BLaER1 (cell line): ENCODE results near the gene LRRC3C.

ENCODE experiments used
- H3K27ac ChIP-seq: shearing (Covaris generic); formaldehyde crosslinking; 2 replicates; pipeline ENCODE4 v1.8.1; 2022
- H3K27me3 ChIP-seq: shearing (Covaris generic); formaldehyde crosslinking; 2 replicates; pipeline ENCODE4 v1.8.1; 2022
- H3K36me3 ChIP-seq: shearing (Covaris generic); formaldehyde crosslinking; 2 replicates; pipeline ENCODE4 v1.8.1; 2022
- H3K4me1 ChIP-seq: shearing (Covaris generic); formaldehyde crosslinking; 2 replicates; pipeline ENCODE4 v1.8.1; 2022
- H3K4me2 ChIP-seq: shearing (Covaris generic); formaldehyde crosslinking; 2 replicates; pipeline ENCODE4 v1.8.1; 2022
- H3K4me3 ChIP-seq: shearing (Covaris generic); formaldehyde crosslinking; 2 replicates; pipeline ENCODE4 v1.8.1; 2022
- H3K9ac ChIP-seq: shearing (Covaris generic); formaldehyde crosslinking; 2 replicates; pipeline ENCODE4 v1.8.1; 2022
- H3K9me3 ChIP-seq: shearing (Covaris generic); formaldehyde crosslinking; 2 replicates; pipeline ENCODE4 v1.8.1; 2022
- H4K20me1 ChIP-seq: shearing (Covaris generic); formaldehyde crosslinking; 2 replicates; pipeline ENCODE4 v1.8.1; 2022
- Cebpa-rat ChIP-seq: shearing (Covaris generic); IDR thresholded peaks from 2 replicates; pipeline ENCODE4 v1.8.1; 2022

Gene LRRC3C

DNA sequence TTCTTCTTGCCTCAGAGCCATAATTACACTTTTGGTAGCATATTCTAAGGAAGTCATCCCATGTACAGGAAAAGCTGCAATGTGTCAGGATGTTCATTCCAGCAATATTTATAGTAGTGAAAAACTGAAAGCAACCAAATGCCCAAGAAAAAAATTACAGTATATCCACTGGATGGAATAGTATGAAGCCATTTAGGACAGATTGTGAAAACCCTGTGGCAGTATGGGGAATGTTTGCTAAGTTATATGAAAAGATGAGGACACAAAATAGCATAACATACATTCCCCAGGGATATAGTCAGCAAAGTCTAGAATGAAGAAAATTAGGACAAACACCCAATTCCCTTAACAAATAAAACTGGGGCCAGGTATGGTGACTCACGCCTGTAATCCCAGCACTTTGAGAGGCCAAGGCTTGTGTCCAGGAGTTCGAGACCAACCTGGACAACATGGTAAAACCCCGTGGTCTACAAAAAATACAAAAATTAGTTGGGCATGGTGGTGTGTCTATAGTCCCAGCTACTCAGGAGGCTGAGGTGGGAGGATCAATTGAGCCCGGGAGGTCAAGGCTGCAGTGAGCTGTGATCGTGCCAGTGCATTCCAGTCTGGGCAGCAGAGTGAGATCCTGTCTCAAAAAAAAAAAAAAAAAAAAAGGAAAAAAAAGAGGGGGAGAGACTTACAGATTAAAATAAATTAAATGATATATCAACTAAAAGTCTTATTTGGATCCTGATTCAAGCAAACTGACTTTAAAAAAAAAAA lies 2.3 kb downstream of the LRRC3C start:
- no peak for TF ChIP-seq Cebpa-rat
- Histone ChIP-seq H4K20me1 (peaks cover 21% of the 10 kb centered on the region), H3K36me3 (no peaks in the 10 kb centered on the region), H3K4me3 (no peak overlapping the region), H3K9ac (peak overlapping the region; percentile 92; the same call in 1 of the 2 replicates), H3K9me3 (no peaks in the 10 kb centered on the region; the same call in 1 of the 2 replicates), H3K27ac (peak overlapping the region; percentile 85; the same call in 1 of the 2 replicates), H3K4me2 (peak overlapping the region; percentile 98), H3K27me3 (no peaks in the 10 kb centered on the region), H3K4me1 (peaks cover 81% of the 10 kb centered on the region)

DNA sequence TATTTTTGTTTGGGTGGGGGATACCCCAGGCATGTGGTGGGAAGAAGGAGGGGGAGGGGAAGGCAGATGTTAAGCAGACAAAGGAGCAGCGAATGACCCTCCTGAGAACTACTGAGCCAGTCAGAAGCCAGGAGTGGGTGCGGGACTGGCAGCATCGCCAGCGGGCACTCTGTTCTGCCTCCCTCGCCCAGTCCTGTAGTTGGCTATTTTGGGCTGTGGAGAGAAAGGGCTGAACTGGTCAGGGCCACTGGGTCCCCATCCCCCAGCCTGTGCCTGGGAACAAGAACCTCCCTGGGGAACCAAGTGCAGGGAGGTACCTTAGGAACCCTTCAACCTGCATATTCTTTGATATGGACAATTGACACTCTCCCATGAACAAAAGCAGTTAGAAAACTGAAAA lies 6.4 kb downstream of the LRRC3C start:
- Histone ChIP-seq H4K20me1 (no peaks in the 10 kb centered on the region), H3K27ac (peak overlapping the region; percentile 89), H3K36me3 (no peaks in the 10 kb centered on the region), H3K4me2 (peak overlapping the region; percentile 79), H3K4me1 (peaks cover 90% of the 10 kb centered on the region), H3K9ac (peak overlapping the region; percentile 75), H3K4me3 (peak overlapping the region; percentile 23), H3K27me3 (no peaks in the 10 kb centered on the region), H3K9me3 (no peaks in the 10 kb centered on the region; the same call in 1 of the 2 replicates)
- TF ChIP-seq Cebpa-rat, result no peak

DNA sequence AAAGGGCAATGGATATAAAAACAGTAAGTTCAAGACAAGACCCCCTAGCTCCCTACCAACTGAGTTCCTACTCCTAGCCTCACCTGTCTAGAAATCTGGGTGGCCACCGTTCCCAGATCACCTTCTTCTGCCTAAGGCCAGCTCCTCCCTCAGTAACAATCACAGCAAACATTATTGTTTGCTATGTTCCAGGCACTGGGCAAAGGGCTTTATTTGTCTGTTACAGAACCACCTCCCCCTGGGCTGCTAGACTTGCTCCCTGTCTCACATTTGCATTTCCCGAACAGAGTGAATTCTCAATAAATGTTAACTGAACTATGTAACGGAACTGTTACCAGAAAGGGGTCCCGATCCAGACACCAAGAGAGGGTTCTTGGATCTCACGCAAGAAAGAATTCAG lies 6.8 kb downstream of the LRRC3C start:
- Histone ChIP-seq H3K9me3 (no peaks in the 10 kb centered on the region; the same call in 1 of the 2 replicates), H3K36me3 (no peaks in the 10 kb centered on the region), H3K4me1 (peaks cover 90% of the 10 kb centered on the region), H3K4me3 (peak overlapping the region; percentile 23), H3K4me2 (peak overlapping the region; percentile 79), H3K27me3 (no peaks in the 10 kb centered on the region), H3K27ac (peak overlapping the region; percentile 89), H4K20me1 (no peaks in the 10 kb centered on the region), H3K9ac (peak overlapping the region; percentile 75)
- TF ChIP-seq Cebpa-rat, result no peak

DNA sequence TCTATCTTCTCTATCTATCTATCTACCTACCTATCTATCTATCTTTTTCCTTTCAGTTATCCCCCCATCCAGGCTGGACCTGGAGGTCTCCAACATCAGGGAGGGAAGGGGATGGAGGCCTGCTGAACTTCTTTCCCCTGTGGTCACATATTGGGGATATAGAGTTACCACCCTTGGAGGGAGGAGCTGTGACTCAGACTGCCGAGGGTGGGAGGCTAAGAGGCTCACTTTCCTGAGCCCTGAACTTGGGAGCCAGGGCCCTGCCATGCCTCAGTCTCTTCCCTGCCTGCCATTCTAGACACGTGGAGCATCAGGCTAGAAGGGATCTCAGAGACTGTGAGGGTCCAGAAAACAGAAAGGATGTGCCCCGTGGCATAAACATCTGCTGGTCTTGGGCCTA lies 8.4 kb downstream of the LRRC3C start:
- Histone ChIP-seq H3K9ac (no peak overlapping the region), H3K36me3 (no peaks in the 10 kb centered on the region), H4K20me1 (no peaks in the 10 kb centered on the region), H3K27me3 (no peaks in the 10 kb centered on the region), H3K27ac (peak overlapping the region; percentile 89), H3K4me1 (peaks cover 90% of the 10 kb centered on the region), H3K4me3 (no peak overlapping the region), H3K4me2 (peak overlapping the region; percentile 79), H3K9me3 (no peaks in the 10 kb centered on the region; the same call in 1 of the 2 replicates)
- no peak for TF ChIP-seq Cebpa-rat

DNA sequence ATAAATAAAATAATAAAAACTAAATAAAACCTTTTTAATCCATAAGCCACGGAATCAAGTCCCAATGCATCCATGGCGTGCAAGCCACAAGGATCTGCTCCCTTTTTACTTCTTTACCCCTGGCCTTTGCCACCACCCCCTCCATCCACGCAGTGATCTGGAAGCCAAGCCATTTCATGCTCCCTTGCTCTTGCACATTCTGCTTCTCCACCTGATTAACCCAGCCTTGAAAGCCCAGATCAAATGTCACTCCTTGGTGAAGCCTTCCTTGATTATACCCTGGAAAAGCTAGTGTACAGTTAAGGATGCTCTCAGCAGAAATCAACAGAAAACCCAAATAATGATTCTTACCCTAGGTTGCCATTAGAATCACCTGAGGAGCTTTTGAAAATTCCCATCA lies 9.9 kb downstream of the LRRC3C start:
- no peak overlapping the region for H3K4me3 ChIP-seq
- H4K20me1 ChIP-seq, result no peaks in the 10 kb centered on the region
- no peaks in the 10 kb centered on the region; the same call in 1 of the 2 replicates for H3K9me3 ChIP-seq
- TF ChIP-seq Cebpa-rat, result no peak
- no peaks in the 10 kb centered on the region for H3K36me3 ChIP-seq
- peaks cover 87% of the 10 kb centered on the region for H3K4me1 ChIP-seq
- H3K27ac ChIP-seq, result peak overlapping the region; percentile 56
- no peaks in the 10 kb centered on the region for H3K27me3 ChIP-seq
- H3K4me2 ChIP-seq, result peak overlapping the region; percentile 64
- H3K9ac ChIP-seq, result no peak overlapping the region

DNA sequence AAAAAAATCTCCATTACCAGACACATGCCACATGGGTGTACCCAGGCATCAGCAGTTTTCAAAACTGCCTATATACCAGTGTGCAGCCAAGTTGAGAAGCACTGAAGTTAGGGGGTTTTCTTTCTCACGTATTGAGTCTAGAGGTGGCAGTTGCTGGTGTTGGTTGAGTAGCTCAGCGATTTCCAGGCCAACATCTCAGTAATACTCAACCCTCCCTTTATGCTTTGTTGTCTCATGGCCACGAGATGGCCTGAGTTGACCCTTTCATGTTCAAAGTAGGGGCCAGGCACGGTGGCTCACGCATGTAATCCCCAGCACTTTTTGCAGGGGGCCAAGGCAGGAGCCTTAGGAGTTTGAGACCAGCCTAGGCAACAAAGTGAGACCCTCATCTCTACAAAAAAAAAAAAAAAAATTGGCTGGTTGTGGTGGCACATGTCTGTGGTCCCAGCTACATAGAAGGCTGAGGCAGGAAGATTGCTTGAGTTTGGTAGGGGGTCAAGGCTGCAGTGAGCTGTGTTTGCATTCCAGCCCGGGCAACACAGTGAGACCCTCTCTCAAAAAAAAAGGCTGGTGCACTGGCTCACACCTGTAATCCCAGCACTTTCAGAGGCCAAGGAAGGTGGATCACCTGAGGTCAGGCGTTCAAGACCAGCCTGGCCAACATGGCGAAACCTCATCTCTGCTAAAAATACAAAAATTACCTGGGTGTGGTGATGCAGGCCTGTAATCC lies 10.8 kb downstream of the LRRC3C start:
- H3K4me1 ChIP-seq, result peaks cover 82% of the 10 kb centered on the region
- TF ChIP-seq Cebpa-rat, result no peak
- peak overlapping the region; percentile 64 for H3K4me2 ChIP-seq
- H3K9ac ChIP-seq, result no peak overlapping the region
- peak overlapping the region; percentile 56 for H3K27ac ChIP-seq
- no peak overlapping the region for H3K4me3 ChIP-seq
- no peaks in the 10 kb centered on the region for H3K9me3 ChIP-seq
- no peaks in the 10 kb centered on the region for H4K20me1 ChIP-seq
- no peaks in the 10 kb centered on the region for H3K36me3 ChIP-seq
- no peaks in the 10 kb centered on the region for H3K27me3 ChIP-seq

DNA sequence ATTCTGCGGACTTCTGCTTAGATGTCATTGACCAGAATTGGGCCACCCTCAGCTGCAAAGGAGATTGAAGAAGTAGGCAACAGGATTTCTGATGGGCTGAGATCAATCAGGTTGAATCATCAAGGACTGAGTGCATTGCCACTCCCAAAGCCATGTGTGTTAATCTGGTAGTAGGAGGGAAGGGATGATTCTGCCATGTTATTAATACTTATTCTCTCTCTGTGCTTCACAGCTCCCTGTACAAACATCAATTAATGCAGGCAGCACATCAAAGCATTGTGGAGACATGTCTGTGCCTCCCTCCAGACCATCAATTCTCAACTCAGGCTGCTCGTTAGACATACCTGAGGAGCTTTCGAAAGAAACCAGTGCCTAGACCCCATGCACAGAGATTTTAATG lies 11.6 kb downstream of the LRRC3C start:
- Histone ChIP-seq H3K9me3 (no peaks in the 10 kb centered on the region), H4K20me1 (no peaks in the 10 kb centered on the region), H3K27ac (peak overlapping the region; percentile 76), H3K4me2 (peak overlapping the region; percentile 64), H3K4me3 (no peak overlapping the region), H3K4me1 (peaks cover 82% of the 10 kb centered on the region), H3K36me3 (no peaks in the 10 kb centered on the region), H3K27me3 (no peaks in the 10 kb centered on the region), H3K9ac (no peak overlapping the region; the same call in 1 of the 2 replicates)
- no peak for TF ChIP-seq Cebpa-rat

DNA sequence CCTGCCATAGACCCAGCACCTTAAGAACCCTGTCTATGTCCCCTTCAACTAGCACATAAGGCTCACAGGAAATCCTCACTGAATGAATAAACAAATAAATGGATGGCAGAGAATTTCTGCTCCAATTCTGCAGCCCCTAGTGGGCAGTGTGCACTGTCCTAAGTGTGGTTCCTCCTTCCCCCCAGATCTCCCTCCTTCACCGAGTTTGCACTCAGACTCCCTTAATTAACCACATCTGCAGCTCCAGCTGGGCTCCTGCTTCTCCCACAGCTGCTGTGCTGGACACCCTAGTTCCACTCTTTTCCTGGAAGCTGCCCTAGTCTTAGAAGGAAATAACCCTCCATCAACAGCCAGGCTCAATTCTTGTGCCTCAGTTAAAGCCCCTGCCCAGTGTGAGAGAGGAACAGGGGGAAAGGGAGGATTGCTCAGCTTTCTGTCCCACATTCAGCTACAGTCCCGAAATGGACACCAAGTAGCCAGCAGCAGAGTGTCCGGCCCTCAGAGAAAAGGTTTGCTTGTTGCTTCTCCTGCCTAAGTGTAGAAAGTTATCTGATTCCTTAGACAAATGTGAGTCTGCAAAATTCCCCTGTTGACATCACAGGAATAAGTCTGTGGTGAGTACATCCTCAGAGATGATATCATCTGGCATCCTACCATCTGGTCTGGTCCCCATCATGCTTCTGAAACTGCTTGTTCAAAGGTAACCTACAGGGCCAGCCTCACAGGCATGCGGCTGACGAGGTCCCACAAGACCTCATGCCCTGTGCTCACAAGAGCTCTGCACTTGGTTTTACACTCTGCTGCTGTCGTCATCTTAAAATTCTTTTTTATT lies 12.3 kb downstream of the LRRC3C start:
- H3K36me3 ChIP-seq, result no peaks in the 10 kb centered on the region
- H3K9ac ChIP-seq, result peak overlapping the region; percentile 27; the same call in 1 of the 2 replicates
- no peak for TF ChIP-seq Cebpa-rat
- peaks cover 80% of the 10 kb centered on the region for H3K4me1 ChIP-seq
- no peaks in the 10 kb centered on the region for H3K27me3 ChIP-seq
- H3K4me2 ChIP-seq, result peak overlapping the region; percentile 64
- no peaks in the 10 kb centered on the region for H3K9me3 ChIP-seq
- no peaks in the 10 kb centered on the region for H4K20me1 ChIP-seq
- H3K4me3 ChIP-seq, result no peak overlapping the region
- peak overlapping the region; percentile 76 for H3K27ac ChIP-seq

DNA sequence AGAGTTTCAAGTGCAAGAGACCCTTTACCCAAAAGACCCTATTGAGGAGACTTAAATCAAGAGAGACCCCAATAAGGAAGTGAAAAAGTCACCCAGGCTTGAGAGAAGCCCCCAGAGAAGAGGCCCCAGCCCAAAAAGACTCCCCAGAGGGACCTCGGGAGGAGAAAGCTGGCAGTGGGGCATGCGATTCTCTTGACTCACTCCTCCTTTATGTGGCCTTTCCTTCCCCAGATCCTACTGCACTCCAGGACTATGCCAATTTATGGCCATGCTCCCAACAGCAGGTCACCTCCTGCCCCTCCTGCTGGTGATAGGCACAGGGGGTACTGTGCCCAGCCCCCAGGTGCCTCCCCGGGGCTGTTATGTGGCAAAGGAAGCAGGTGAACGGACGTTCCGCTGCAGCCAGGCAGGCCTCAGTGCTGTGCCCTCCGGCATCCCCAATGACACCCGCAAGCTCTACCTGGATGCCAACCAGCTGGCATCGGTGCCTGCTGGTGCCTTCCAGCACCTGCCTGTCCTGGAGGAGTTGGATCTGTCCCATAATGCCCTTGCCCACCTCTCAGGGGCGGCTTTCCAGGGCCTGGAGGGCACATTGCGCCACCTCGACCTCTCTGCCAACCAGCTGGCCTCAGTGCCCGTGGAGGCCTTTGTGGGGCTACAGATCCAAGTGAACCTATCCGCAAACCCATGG lies 16.3 kb downstream of the LRRC3C start:
- H3K4me3 ChIP-seq, result no peak overlapping the region
- peak overlapping the region; percentile 86 for H3K4me2 ChIP-seq
- H3K27me3 ChIP-seq, result no peaks in the 10 kb centered on the region
- H3K36me3 ChIP-seq, result no peaks in the 10 kb centered on the region
- H3K9me3 ChIP-seq, result no peaks in the 10 kb centered on the region
- H3K27ac ChIP-seq, result peak overlapping the region; percentile 73
- H3K4me1 ChIP-seq, result peaks cover 80% of the 10 kb centered on the region
- peak overlapping the region; percentile 57; the same call in 1 of the 2 replicates for H3K9ac ChIP-seq
- no peak for TF ChIP-seq Cebpa-rat
- H4K20me1 ChIP-seq, result no peaks in the 10 kb centered on the region
